ENCODE results near the gene SEMA3C. TPM values are rescaled to one million over a fixed set of nuclear protein-coding genes. Genes with fewer than 3 reads are reported as not detected.

SEMA3C gene
- total RNA-seq, 1 donor from 2014 or later = 111 TPM

- no peak for DNase-seq (ENCODE audit: low spot score)
Measured at GRCh38 chr7:80699721-80700256, 219.1 kb downstream of the SEMA3C start.

GRCh38 chr7:80699045-80699638, 219.7 kb downstream of the SEMA3C start:
- no peak for DNase-seq (ENCODE audit: low spot score)

Data from ureter (tissue), 1 donor.